HG02642 (cell line): ENCODE results near the gene ASTN2.

ENCODE experiments used
- ATAC-seq: cut with Tn5 transposase; IDR thresholded peaks from one replicate; pipeline ENCODE4 v1.9.1; 2021; ENCODE audit warnings: mild to moderate bottlenecking; ENCODE audit not compliant: unreplicated experiment, poor library complexity

The ASTN2 gene

DNA sequence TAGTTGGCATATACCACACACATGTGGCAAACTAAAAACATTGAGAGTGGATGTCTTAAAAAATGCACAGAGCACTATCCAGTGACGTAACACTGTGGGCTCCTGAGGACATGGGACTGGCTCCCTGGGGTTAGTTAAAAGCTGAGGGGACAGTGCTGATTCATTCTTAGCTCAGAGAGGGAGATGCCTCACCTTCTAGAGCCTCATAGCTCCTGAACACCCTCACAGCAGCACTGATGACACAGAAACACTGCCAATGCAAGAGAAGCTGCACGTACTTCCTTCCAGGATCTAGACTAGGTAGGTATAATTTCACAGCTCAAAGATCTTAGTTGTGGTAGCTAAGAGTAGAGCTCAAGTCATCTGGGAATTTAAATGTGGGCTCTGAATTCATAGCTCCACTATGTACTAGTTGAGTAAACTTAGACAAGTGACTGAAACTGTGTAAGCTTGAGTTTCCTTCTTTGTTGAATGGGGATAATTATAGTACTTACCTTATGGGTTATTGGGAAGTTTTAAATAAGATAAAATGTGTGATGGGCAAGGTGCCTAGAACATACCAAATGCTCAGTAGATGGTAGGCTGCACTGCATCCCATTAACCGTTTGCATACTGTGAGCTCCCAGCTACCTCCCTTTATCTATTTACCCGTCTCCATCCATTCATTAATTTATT lies 279.9 kb downstream of the ASTN2 start:
- ATAC-seq: no peak

DNA sequence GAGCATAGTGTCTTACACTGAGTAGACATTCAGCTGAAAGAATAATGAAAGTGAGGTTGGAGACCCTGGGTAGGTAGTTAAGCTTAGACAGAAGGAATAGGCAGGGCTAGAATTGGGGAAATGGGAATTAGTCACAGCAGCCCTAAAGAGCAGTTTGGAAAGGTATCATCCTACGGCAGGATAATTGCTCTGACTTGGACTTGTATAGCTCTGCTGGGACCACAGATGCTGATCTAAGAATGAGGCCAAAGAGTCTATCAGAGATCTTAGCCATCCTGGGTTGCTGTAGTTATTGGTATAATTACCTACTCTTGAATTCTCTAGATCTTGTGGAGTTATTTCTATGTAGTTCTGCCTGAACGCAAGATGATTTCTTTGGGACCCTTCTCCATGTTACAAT lies 288.0 kb downstream of the ASTN2 start:
- ATAC-seq: no peak

DNA sequence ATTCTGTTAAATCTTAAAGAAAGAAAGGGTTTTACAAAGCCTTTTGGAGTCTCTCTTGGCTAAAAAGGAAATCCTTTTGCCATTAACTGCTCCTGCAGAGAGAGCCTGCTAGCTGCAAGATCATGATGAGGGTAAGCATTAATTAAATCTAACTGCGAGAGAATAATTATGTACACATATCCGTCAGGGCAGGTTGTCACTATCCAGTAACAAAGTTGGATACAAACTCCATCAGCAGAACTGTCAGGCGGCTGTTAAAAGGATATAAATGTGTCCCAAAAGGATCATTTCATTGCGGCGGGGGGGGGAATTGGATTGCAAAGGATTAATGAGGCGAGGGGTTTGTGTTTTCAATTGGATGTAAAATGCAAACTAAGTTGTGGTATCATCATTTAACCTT lies 289.3 kb downstream of the ASTN2 start:
- ATAC-seq: no peak

DNA sequence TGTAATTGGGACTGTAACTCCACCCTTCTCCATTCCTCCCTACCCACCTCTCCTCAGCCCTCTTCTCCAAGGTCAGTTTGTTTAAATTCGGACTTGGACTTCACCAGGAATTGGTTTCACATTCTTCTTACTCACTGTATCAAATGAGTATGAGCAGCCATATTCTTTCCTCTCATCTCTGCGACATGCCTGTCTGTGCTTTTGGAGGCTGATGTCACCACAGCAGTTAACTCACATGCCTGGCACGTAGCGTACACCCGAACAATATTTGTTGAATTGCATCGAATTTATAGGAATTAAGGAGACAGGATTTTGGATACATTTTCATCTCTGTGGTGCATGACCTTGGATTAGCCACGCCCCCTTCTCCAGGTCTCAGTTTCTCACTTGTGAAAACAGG lies 291.1 kb downstream of the ASTN2 start:
- ATAC-seq: no peak

DNA sequence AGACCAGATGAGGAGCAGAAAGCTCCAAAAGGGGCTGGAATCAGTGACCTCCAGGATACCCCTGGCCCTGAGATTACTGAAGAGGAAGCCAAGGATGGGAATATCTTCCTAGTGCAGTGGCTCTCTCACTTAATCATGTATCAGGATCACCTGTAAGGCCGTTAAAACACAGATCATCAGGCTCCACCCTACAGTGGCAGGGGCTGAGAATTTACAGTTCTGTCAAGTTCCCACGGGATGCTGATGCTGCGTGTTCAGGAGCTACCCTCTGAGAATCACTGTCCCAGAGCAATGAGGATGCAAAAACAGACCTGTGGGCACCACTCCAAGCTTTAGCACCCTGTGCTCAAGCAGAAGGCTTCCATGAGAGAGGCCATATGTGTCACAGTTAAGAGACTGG lies 291.9 kb downstream of the ASTN2 start:
- no peak for ATAC-seq

DNA sequence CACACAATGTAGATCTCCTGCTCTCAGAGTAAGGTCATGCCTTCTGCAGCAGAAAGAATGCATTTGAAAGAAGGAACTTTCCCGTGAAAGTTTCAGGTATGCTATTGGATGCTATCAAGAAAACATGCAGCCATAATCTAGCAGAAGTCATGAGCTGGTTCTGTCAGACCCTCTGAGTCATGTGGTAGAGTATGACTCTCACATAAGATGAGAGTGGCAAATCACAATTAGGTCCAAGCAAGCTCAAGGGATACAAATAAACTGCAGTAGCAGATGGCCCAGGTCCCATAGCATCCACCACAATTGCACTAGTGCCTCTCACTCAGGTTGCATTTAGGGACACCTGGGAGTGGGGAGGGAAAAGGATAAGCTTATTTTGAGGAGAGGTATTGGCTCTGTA lies 292.8 kb downstream of the ASTN2 start:
- no peak for ATAC-seq

DNA sequence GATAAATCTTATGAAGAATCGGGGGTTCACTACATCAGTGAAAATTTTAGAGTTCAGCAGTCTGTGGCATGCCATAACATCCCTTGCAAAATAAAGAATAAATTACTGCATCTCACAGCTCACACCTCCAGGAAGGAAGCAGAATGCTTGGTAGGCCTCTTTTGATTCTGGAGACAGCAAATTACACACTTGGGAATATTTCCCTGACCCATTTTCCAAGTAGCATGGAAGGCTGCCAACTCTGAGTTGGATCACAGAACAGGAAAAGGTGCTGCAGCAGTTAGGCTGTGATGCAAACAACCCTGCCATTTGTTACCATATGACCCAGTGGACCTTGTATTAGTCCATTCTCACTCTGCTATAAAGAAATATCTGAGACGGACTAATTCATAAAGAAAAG lies 293.5 kb downstream of the ASTN2 start:
- ATAC-seq: no peak

DNA sequence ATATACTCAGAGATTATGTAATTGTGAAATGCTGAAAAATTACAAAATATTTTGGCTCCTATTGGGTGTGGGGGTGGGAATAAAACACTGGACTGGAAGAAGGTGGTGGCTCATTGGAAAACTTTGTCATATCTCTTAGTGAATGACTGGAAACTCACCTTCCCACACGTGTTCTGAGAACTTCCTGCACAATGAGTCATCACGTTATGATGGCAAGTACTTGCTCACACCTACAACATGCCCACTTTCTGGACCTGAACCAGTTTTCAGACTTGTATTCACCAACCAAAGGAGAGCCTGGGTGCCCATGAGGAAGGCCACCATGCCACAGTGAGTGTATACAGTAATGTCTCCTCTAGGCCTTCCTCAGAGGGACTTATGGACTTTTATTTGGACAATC lies 294.8 kb downstream of the ASTN2 start:
- no peak for ATAC-seq

DNA sequence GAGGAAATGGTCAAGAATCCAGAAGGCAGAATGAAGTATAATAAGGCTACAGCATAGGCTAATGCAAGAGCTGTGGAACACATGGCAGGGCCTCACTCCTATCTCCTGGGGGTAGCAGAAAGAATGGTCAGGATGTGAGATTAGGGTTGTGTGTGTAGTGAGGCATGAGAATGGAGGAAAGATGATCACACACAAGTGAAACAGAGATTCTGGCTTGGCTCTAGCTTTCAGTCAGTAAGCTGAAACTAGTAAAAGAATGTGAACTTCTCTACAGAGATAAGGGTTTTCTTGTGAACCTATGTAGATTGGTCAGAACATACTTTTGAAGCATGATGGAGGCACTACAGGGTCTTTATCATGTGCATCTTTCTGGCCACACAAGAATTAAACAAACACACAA lies 298.8 kb downstream of the ASTN2 start:
- ATAC-seq: no peak

DNA sequence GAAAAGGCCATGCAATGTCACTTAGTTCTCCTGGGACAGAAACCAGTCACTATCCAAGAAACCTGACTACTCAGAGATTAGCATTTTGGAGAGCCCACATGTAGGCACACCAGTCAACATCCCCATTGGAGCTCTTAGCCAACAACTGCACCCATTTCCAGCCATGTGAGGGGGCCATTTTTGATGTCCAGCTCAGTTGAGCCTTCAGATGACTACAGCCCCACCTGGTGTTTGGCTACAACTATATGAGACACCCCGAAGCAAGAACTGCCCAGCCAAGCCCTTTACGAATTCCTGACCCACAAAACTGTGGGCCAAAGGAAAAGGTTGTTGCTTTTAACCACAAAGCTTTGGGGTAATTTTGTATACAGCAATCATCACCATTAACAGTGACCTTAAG lies 300.1 kb downstream of the ASTN2 start:
- no peak for ATAC-seq

DNA sequence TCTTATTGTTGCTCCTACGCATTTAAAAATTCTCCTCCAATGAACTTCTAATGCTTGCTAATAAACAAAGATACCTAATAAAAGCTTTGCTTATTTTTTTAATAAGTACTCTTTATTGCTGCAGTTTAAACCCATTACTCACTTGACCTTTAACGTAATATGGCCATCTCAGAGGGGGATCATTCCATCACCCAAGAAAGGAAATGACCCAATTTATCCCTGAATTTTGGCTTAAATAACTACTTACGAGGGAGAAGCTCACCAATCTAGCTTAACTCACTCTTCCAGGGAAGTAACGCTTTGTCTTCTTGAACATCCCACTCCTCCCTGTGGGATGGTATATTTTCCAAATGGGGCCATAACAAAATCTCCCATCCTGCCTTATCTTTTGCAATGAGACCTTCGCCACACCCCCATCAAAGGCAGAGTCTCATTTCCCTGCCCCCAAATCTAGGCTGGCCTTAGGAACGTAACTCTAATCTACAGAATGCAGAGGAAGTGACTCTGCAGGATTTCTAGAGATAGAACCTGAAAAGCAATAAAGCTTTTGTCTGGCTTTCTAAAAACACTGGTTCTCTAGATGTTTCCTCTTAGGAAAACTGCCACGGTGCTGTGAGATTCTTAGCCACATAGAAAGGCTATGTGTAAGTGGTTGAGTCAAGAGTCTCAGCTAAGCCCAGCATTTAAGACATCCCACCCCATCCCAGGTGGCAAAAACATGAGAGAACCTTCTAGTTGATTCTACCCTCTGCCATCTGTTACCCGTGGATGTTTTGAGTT lies 310.0 kb downstream of the ASTN2 start:
- ATAC-seq: no peak

DNA sequence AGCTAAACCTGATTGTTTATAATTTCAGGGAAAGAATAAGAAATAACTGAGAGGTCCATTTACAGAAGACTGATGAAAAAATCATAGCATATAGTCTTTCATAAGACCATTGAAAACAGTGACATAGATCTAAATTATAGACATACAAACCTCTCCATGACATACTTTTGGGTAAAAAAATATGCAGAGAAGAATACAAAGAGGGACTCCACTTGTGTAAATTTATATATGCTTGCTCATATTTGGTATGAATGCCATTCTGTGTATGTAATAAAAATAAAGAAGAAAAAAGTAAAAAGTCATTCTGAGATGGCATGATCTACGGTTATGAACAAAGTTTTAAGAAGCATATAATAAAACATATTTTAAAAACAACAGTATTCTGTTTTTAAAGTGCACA lies 310.7 kb downstream of the ASTN2 start:
- no peak for ATAC-seq

DNA sequence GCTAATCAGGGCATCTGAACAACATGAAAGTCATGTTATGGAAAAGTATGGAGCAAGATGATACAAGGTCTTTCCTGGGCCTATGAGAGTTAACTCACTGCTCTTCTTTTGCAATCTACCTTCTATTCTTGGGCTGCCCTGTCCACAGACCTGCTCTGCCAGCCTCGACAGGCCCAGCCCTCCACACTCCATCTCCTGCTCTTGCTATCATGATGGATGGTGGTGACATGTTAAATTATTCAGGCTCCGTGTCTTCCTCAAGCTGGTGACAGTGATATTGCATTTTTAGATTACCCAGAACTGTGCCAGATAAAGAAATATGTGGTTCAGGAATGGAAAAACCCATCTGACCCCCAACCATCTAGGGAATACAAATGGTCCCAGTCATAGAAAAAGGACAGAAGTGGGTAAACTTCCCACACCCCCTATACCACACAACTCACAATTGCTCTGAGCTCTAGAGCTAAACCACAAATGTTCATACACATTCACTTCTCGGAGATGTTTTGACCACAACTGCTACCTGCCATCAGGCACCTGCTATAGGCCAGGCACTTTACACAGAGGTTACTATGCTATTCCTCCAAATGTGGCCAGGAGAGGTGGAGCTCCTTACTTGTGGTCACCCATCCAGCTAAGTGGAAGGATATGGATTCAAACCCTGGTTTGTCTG lies 311.3 kb downstream of the ASTN2 start:
- ATAC-seq: no peak

DNA sequence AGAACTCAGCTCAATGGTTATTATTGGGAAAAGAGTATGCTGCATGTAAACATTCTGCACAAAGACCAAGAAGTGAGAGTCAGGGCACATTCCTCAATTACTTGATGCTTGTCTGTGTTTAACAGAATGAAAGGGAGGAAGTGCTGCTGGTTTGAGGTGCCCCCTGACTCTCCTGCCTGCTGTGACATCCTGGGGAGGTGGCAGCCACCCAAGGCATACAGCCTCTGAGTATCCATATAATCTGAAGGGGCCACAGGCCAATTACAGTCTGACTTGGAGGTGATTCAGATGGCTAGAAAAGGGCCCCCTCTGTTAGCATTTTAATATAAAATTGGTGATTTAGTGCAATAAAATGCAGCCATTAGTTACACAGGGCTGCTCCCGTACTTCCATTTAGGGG lies 313.8 kb downstream of the ASTN2 start:
- ATAC-seq: no peak

DNA sequence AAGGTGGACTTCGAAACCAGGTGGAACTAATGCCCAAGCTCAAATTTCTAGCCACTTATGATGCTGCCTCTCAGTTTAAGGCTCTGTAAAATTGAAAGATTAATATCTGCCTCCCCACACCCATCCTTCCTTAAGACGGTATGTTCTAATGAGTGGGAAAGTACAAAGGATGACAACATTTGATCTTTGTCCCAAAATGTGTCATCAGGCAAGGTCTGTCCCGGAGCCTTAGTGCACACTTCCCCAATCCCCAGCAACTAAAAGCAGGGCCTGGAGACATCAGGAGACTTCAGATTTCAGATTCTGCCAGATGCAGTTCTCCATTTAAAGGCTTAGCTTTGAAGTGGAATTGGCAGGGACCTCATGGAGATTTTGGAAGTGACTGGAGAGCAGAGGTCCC lies 316.5 kb downstream of the ASTN2 start:
- ATAC-seq: no peak

DNA sequence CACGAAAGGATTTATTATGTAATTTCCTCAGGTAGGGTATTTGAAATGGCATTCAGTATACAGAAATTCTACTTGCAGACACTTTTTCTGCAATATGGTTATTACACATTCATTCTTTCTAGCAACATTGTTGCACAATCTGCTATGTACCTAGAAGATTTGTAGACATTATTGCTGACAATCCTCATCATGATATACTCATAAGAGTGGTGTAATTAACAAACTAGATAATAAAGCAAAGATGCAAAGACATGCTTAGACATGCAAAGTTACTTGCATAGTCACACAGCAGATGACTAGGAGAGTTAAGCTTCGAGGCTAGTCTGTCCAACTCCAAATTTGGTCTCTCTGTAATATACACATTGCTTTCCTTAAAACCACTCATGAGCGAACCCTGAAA lies 317.1 kb downstream of the ASTN2 start:
- ATAC-seq: no peak

DNA sequence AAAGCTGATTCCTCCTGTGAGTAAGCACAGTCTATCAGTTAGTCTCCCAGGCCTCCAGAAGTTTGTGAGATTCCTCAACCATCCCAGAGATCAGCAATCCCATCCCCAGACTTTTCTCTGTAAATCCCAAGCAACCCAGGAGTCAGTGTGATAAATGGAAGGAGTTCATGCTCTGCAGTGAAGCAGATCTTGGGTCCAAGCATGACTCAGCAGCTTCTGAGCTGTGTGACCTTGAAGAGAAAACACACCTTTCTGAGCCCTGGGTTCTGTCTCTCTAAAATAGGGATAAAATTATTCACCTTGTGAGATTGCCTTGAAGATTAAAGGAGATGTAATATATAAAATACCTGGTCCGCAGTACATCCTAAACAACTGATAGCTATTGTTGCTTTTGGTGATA lies 318.7 kb downstream of the ASTN2 start:
- no peak for ATAC-seq

DNA sequence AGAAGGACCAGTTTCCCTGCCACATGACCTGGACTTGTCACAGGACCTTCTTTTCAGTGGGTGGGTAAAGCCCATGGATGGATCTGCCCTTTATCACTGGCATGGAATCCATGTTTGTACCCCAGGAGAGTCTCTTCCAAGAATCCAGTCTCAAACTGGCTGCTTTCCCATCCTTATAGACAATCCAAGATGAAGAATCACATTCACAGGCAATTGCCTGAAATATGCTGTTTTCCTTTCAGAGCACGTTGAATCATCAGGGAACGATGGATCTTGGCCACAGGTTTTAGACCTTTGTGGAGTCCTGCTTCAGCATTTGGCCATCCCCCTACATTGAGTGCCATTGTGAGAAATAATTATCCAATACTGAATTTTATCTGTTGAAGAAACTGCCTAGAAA lies 319.8 kb downstream of the ASTN2 start:
- ATAC-seq: no peak

DNA sequence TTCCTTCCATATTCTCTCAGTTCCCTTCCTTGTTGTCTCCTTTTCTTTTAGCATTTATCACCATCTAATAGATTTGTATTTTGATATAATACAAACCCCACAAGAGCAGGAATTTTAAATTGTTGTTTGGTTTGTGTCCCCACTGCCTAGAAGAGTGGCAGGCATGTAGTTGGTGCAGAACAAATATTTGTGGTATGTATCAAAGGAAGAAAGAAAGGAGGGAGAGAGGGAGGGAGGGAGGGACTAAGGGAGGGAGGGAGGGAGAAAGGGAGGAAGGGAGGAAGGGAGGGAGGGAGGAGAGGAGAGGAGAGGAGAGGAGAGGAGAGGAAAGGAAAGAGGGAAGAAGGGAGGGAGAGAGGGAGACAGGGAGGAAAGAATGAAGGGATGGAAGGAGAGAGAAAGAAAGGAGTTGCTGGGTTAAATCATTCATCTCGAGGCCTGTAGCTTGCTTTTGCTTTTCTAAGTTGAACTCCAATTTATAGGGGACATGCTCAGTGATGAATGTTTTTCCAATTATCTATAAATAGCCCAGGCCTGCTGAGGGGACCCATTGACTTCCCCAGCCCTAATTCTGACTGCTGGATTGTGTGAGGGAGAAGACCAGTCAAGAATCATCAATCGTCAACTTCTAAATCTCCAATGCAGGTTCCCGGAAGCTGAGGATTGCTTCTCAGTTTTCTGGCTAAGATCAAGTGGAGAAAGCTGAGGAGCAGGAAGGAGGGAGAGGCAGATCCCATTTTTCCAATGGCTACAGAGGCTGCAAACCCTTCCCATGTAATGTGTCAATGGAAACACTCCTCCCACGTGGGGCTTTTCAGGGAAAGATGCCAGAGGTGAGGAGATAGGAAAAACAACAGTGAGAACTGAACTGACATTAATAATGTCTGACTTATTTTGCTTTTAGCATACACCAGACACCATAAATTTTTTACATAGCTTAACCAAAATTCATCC lies 320.7 kb downstream of the ASTN2 start:
- no peak for ATAC-seq

DNA sequence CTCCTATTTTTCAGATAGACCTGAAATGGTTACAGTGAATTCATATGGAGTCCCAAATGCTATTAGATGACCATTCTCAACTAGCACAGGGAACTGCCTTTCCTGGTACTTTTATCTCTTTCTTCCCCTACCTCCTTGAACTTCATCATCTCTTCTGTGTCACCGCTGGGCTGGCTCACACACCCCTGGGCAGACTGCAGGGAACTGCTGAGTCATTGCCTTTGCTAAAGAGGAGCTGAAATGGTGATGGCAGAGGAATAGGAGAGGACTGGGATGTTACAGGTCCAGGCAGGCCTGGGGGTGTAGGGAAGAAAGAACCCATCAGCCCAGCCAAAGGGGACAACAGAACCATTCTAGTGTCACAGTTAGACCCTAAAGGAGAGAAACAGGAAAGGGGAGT lies 322.3 kb downstream of the ASTN2 start:
- ATAC-seq: no peak

DNA sequence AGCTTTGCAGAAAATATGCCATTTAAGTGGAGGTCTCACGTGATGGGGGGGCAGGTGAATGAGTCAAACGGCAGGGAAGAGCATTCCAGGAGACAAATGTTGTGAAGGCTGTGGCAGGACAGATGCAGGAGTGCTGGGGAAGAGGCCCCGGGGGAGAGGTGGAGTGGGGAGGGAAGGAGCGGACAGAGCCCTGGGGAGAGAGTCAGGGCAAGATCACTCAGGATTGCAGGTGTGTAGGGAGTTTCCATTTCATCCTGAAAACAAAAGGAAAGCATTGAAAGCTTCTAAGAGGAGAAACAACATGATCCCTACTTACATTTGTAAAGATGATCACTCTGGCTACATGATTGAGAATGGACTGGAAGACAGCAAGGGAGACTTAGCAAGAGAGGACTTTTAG lies 323.3 kb downstream of the ASTN2 start:
- ATAC-seq: no peak
